Measurements from ENCODE around the gene GIGYF1. TPM values are rescaled to one million over a fixed set of nuclear protein-coding genes. Genes with fewer than 3 reads are reported as not detected.
"Not testable (repeated sequence)": the region's sequence is repeated elsewhere in the genome, so short reads cannot be mapped to it uniquely, and the experiment has no call there.

GIGYF1 gene
- total RNA-seq, 1 donor from 2014 or later: 21.6 TPM

DNA sequence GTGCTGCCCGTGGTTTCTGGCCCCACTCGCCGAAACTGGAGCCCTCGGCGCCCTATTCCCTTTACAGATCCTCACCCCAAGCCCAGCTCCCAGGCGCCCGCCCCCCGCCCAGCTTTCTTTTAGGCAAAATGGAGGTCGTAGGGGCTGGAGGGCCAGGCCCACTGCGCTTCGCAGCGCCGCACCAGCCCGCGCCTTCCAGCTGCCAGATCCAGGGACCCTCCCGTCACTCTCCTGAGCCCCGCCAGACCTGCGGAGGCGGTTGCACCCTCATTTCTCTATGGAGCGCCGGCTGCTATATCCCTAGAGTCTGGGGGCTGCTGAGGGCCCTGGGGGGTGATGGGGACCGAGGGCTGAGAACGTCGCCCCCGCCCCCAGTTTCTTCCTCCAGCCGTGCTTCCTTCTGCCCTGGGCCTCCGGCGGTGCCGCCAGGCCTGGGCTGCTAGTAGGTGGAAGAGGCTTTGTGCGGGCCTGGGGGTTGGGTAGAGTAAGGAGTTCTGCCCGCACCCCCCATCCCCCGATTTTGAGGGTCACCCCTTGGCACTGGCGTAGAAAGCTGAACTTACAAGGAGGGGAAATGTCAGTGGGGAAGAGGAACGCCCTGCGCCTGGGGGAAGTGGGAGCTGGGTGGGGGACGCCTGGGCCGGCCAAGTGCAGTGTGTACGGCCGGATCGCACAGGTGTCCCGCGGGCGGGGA lies 19.5 kb downstream of the GIGYF1 start:
- DNase-seq (ENCODE audit: low spot score) (no peak), ATAC-seq (peak; percentile 1)

DNA sequence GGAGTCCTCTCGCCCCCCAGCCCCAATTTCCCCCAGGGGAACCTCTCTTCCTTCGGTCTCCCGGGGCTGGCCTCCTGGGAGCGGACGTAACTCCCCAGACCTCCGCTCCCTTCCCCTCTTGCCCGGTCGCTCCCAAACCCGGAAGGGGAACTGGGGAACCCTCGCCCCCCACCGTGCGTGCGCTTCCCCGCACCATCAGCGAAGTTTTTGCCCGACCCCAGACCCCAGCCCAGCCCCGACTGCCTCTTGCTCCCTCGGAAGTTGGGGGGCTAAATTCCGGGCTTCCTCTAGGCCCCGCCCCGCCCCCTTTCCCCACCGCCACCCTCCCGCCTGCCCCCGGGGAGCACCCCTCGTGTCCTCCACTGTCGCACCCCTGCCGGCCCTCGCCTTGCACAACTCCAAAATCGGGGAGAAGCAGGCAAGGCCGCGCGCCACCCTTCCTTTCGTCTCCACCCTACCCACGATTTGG lies 20.1 kb downstream of the GIGYF1 start:
- DNase-seq (ENCODE audit: low spot score): peak; percentile 71
- ATAC-seq: peak; percentile 0

DNA sequence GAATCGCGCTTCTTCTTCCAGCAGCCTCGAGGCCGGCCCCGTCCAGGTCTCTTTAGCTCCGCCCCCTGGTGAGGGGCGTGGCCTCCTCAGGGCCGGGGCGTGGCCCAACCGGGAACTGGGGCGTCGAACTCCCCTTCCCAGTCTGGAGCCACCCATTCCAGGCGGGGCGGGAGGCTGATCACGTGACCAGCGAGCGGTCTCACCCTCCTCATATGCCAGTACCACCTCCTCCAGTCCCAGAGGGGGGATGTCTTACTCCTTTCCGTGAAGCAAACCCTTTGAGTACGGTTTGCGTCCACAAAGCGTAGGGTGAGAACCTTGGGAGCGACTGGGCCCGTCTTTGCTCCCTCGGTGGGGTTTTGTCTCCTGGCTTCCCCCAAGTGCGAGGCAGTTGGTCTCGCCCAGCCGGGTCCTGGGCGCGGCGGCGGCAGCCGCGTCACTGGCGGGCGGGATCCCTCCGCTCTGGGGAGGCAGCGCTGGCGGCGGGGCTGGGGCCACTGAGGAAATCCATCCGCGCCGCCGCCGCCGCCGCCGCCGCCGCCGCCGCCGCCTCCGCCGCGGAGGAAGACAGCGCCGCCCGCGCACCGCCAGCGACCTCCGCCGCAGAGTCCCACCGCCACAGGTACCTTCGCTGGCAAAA lies 20.6 kb downstream of the GIGYF1 start, which contains the start of gene GNB2:
TSS of gene GNB2 (plus strand) at position 439 of the 640 bp plus-strand sequence. CDS start 2,526 bp downstream, outside the sequence.
- ATAC-seq (peak; percentile 79), DNase-seq (ENCODE audit: low spot score) (peak; percentile 100)

DNA sequence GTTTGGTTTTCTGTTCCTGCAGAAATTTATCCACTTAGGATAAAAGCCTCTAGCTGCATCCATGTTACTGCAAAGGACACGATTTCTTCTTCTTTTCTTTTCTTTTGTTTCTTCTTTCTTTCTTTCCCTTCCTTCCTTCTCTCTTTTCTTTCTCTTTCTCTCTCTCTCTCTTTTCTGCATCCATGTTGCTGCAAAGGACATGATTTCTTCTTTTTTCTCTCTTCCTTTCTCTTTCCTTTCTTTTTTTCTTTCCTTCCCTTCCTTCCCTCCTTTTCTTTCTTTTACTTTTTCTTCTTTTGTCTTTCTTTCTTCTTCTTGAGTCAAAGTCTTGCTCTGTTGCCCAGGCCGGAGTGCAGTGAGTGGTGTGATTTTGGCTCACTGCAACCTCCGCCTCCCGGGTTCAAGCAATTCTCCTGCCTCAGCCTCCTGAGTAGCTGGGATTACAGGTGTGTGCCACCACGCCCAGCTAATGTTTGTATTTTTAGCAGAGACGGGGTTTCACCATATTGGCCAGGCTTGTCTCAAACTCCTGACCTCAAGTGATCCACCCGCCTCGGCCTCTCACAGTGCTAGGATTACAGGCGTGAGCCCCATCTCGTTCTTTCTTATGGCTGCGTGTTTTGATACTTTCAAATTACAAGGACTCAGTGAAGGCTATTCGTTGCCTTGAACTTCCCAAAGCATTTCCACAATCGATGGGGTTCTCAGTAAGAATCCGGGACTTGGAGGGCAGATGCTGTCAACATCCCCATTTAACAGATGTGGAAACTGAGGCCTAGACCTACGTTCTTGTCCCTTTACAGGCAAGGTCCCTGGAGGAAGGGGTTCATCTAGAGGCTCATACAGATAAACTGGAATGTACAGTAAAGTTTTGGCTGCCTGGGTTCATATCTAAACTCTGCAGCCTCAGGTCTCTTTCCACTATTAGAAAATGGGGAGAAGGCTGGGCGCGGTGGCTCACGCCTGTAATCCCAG lies 22.4 kb downstream of the GIGYF1 start:
- DNase-seq (ENCODE audit: low spot score) (no peak), ATAC-seq (no peak)

DNA sequence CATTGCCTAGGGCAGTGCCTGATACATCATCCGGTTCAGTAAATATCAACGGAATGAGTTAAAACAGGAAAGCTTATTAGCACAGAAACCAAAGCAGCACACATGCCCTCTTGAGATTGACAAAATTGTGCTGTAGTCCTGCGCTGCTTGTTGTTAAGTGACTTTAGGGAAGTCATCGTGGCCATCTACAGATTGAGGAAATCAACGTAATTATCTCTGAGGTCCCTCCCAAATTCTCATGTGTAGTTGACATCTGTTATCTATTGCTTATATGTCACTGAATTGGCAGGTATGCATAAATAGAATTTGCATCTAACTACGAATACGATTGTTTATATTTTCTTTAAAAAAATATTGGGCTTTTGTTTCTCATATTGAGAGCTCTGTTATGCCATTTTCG lies 24.0 kb downstream of the GIGYF1 start:
- no peak for DNase-seq (ENCODE audit: low spot score)

DNA sequence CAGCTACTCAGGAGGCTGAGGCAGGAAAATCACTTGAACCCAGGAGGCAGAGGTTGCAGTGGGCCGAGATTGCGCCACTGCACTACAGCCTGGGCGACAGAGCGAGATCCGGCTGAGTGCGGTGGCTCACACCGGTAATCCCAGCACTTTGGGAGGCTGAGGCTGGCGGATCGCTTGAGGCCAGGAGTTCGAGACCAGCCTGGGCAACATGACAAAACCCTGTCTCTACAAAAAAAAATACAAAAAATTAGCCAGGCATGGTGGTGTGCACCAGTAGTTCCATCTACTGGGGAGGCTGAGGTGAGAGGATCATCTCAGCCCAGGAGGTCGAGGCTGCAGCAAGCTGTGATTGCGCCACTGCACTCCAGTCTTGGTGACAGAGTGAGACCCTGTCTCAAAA lies 24.9 kb downstream of the GIGYF1 start:
- not testable (repeated sequence) for ATAC-seq; DNase-seq (ENCODE audit: low spot score)

More for the DNA sequence above, 24.0 kb downstream of the GIGYF1 start:
- ATAC-seq: no peak

DNA sequence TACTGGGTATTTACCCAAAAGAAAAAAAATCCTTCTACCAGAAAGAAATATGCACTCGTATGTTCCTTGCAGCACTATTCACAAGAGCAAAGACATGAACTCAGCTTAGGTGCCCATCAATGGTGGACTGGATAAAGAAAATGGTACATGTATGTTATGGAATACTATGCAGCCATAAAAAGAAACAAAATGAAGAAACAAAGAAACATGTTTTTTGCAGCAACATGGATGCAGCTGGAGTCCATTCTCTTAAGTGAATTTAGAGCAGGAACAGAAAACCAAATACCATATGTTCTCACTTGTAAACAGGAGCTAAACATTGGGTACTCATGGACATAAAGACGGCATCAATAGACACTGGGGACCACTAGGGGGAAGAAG lies 26.0 kb downstream of the GIGYF1 start:
- no peak for ATAC-seq
- DNase-seq (ENCODE audit: low spot score): no peak

DNA sequence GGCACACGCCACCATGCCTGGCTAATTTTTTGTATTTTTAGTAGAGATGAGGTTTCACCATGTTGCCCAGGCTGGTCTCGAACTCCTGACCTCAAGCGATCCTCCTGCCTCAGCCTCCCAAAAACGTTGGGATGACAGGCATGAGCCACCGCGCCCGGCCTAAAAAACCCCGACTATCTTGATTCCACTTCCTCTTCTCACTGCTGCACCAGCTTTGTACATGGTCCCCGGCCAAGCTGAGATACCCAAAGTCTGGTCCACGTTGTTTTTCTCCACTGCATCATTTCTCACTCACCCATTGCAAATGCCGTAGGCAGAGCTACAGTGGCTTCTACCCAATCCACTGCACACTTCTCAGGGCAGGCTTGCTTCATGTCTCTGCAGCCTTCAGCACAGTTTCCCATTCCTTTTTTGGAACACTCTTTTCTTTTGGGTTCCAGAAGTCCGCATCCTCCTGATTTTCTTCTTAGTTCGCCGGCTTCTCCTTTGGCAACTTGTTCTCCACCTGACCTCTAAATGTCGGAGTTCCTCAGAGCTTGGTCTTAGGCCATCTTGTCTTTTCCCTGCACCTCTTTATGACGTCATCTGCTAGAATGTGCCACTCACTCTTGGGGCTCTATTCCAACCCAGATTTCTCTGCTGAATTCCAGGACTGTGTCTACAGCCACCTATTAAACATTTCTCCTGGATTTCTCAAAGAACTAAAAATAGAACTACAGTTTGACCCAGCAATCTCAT lies 26.6 kb downstream of the GIGYF1 start:
- DNase-seq (ENCODE audit: low spot score) (no peak), ATAC-seq (no peak)

DNA sequence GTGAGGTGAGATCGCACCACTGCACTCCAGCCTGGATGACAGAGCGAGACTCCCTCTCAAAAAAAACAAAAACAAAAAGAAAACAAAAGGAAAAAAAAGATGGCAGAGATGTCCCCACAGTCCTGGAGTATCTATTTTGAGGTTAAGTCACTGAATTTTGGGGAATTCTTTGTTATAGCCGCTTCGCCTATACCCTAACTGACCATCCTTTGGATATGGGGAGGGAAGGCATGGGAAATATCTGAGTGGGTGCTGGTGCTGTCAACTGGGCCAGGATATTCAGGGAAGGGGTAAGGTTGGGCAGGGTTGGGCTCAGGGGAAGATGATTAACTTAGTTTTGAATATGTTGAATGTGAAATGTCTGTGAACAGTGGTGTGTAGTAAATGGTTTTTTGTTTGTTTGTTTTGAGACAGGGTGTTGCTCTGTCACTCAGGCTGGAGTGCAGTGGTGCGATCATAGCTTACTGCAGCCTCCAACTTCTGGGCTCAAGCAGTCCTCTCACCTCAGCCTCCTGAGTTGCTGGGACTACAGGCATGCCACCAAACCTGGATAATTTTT lies 28.8 kb downstream of the GIGYF1 start:
- no peak for DNase-seq (ENCODE audit: low spot score)
- no peak for ATAC-seq

DNA sequence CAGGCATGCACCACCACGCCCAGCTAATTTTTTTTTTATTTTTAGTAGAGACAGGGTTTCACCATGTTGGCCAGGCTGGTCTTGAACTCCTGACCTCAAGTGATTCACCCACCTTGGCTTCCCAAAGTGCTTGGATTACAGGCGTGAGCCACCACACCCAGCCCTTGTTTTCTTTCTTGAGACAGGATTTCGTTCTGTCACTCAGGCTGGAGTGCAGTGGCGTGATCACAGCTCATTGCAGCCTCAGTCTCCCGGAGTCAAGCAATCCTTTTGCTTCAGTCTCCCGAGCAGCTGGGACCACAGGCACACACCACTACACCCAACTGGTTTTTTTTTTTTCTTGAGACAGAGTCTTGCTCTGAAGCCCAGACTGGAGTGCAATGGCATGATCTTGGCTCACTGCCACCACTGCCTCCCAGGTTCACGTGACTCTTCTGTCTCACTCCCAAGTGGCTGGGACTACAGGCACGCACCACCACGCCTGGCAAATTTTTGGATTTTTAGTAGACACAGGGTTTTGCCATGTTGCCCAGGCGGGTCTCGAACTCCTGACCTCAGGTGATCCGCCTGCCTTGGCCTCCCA lies 31.8 kb downstream of the GIGYF1 start:
- ATAC-seq: peak; percentile 65
- DNase-seq (ENCODE audit: low spot score): not testable (repeated sequence)

DNA sequence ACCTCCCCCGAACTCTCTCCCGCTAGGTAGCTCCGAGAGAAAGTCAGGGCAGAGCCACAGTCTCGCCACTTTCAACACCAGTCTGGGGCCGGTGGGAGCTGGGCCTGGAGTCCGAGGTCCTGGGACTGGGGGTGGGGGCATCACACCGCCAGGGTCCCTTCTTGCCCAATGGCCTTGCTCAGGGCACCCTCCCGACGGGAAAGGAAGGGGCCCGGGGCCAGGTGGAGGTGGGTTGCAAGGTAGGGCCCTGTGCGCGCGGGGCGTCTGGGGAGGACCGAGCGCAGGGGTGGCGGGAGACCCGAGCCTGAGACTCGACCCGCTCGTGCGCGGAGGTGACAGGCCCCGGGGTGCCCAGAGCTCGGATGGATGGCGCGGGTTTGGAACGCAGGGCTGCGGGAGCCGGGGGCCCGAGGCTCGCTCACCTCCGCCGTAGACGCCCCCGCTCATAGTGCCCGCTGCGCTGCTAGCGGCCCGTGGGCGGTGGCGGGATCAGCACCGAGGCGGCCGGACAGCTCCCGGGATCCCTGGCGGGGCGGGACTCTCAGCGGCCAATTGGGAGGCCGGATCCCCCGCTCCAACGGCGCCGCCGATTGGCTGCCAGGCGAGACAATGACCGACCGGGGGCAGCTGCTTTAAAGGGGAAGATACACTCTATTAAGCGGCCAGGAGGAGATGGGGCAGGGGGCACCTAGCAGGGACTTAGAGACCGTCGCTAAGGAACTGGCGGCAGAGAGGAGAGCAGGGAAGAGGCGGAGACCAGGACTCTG lies 38.0 kb downstream of the GIGYF1 start, which contains the start of gene ACTL6B:
TSS of gene ACTL6B (minus strand) at position 541 of the 767 bp plus-strand sequence. CDS start at position 447, 94 bp downstream.
- DNase-seq (ENCODE audit: low spot score): no peak
- ATAC-seq: peak; percentile 92

DNA sequence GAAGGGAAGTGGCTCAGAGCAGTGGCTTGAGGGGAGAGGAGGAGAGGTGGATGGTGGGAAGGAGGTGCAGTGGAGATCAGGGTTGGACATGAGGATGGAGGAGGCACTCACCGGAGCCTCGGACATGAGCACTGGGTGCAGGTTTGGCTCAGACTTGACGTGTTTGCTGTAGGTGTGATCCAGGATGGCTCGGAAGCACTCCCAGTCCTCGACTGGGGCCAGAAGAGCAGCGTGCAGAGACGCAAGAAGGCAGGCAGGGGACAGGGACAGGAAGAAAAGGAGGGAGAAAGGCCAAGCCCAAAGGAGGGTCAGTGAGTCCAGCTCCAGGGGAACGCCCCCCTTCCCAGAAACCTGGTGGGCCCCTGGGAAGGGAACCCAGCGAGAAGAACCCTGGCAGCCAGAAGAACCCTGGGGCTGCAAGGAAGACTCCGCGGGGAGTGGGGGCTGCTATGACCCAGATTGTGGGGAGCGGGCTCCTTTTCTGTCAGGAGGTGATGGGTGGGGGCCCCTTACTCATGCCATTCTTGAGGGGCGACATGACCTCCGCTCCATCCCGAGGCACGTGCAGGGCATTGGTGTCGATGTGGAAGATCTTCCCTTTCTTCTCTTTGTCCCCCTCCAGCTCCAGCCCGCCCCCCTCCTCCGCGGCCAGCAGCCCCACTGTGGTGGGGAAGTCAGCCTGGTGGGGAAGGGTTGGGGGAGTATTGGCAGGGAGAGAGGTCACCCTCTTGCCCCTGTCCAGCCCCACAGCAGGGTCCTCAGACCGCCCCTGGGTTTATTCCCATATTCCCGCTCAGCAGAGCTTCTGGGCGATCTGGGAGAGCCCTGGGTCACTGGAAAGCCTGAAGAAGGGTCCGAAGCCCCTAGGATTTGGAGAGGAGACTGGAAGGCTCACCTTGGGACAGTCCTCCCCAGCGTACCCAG lies 38.9 kb downstream of the GIGYF1 start:
- no peak for DNase-seq (ENCODE audit: low spot score)
- ATAC-seq: no peak

DNA sequence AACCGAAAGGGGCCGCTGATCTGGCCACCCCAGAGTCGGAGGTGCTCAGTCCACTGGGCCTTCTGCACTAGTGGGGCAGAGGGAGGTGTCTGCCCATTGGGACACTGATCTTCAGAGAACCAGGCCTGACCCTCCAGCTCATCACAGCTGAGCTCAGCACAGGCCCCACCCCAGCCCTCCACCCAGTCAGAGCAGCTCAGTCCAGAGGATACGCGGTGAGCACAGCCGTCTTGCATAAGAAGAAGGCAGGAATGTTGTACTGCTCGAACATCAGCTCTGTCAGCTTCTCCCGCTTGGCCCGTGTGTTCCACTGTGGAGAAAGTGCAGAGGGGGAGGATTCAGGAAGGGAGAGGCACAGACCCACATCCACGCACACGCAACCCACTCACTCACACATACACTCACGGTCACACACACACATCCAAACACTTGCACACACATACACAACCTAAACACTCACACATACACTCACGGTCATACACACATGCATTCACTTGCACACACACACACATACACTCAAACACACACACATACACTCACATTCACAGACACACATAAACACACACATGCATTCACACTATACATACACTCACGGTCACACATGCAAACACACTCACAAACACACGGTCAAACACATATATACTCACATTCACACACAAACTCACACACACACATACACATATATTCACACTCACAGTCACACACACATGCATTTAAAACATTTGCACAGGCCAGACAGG lies 44.1 kb downstream of the GIGYF1 start:
- no peak for DNase-seq (ENCODE audit: low spot score)

DNA sequence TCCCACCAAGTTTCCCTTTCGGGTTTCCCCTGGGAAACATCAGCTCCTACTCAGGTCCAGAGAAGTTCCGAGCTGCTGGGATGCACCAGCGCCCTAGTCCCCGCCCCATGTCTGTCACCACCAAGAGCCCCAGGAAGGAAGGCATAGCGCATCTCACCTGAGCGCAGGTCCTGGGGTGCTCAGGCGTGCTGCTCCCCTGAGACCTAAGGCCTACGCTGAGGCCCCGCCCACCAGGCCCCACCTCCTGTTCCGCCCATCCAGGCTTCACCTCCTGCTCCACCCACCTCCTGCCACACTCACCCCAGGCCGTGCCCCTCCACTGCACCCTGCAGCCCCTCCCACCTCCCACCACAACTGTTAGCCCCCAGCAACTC lies 51.5 kb downstream of the GIGYF1 start:
- DNase-seq (ENCODE audit: low spot score) (peak; percentile 90), ATAC-seq (peak; percentile 86)

More for the DNA sequence above, 44.1 kb downstream of the GIGYF1 start:
- no peak for ATAC-seq

DNA sequence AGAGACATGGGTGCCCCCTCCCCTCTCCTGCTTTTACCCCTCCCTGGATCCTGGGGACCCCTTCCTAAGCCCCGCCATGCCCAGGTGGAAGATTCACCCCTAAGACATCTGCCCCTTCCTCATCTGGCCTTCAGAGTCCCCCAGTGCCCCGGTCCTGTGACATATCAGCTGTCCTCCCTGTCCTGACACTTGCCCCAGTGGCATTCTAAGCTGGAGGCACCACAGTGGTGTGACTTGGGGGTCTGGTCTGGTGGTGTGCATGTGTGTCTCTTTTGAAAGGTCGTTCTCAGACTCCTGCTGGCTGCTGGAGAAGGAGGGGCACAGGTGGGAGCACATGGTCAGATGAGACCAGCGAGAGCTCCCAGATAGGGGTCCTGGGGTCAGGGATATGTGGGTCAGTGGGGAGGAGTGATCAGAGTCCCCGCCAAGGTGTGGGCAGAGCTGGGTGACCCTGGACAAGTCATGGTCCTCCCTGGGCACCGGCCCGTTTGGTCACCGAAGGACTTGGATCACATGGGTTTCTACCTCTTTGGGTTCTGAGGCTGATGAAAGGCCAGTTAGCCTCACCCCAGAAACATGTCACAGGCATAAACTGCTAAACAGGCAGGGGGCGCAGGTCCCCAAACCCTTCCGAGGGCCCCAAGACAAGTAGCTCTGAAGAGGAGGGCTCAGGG lies 52.1 kb downstream of the GIGYF1 start:
- ATAC-seq (peak; percentile 49), DNase-seq (ENCODE audit: low spot score) (no peak)

DNA sequence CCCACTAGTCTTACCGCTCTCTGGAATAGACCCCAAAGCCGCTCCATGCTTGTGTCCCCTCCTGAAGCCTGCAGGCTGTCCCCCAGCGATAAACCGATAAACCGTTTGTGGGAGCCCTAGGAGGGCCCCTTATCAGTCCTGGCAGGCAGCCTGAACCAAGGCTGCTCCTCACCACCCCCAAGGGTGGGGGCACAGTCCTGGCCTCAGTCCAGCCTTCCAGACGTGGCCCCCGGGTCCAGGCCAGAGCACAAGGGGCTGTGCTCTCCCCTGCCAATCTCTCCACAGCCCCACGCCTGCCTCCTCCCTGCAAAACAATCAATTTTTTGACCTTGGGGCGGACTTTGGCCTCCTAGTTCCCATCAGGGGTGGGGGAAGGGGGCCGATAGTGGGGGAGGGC lies 52.6 kb downstream of the GIGYF1 start, which contains the start of gene TFR2:
TSS of gene TFR2 (minus strand) at position 90 of the 397 bp plus-strand sequence. CDS start at position 47, 43 bp downstream.
- ATAC-seq (peak; percentile 75), DNase-seq (ENCODE audit: low spot score) (peak; percentile 83)

Measured in left lobe of liver (tissue), 2 donors.